ENCODE data around the gene DSCAML1.

The DSCAML1 gene, protein sequence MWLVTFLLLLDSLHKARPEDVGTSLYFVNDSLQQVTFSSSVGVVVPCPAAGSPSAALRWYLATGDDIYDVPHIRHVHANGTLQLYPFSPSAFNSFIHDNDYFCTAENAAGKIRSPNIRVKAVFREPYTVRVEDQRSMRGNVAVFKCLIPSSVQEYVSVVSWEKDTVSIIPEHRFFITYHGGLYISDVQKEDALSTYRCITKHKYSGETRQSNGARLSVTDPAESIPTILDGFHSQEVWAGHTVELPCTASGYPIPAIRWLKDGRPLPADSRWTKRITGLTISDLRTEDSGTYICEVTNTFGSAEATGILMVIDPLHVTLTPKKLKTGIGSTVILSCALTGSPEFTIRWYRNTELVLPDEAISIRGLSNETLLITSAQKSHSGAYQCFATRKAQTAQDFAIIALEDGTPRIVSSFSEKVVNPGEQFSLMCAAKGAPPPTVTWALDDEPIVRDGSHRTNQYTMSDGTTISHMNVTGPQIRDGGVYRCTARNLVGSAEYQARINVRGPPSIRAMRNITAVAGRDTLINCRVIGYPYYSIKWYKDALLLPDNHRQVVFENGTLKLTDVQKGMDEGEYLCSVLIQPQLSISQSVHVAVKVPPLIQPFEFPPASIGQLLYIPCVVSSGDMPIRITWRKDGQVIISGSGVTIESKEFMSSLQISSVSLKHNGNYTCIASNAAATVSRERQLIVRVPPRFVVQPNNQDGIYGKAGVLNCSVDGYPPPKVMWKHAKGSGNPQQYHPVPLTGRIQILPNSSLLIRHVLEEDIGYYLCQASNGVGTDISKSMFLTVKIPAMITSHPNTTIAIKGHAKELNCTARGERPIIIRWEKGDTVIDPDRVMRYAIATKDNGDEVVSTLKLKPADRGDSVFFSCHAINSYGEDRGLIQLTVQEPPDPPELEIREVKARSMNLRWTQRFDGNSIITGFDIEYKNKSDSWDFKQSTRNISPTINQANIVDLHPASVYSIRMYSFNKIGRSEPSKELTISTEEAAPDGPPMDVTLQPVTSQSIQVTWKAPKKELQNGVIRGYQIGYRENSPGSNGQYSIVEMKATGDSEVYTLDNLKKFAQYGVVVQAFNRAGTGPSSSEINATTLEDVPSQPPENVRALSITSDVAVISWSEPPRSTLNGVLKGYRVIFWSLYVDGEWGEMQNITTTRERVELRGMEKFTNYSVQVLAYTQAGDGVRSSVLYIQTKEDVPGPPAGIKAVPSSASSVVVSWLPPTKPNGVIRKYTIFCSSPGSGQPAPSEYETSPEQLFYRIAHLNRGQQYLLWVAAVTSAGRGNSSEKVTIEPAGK (N-terminal part only)

DNA sequence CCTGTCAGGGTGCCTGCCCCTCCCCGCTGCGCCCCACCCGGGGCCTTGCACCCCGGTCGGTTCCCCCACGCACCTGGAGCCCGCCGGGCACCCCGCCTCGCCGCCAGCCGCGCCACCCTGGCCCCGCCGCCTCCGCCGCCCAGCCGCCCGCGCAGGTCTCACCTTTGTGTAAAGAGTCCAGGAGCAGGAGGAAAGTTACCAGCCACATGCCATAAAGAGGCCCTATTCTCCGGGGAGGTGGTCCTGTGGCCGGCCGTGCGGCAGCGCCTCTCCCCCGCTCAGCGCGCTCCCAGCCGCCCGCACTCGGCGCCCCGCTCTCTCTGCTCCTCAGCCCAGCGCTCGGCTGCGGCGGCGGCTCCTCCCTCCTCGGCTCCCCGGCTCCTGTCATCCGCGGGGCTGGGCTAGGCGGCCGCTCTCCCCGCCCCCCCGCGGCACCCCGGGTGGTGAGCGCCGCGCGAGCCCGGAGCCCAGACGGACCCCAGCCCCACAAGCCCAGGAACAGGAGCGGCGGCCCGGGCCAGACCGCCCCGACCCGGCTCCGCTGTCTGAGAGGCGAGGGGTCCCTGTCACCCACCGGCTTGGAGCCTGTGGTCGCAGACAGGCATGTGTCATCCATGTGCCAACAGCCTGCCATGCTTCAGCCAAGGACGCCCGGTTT is at the start of gene DSCAML1:
DSCAML1 (minus strand) TSS at position 345 of the 658 bp plus-strand sequence; CDS start at position 208, 137 bp downstream.
- ATAC-seq: peak; percentile 61
- peaks cover 17% of the 10 kb centered on the region for H3K4me1 Mint-ChIP-seq
- H3K27ac Mint-ChIP-seq: no peak within 1 kb of the TSS
- H3K36me3 Mint-ChIP-seq: no peaks in the 10 kb centered on the region
- no peaks in the 10 kb centered on the region for H3K9me3 Mint-ChIP-seq
- H3K27me3 Mint-ChIP-seq: peaks cover 64% of the 10 kb centered on the region
- H3K4me3 Mint-ChIP-seq: peak within 1 kb of the TSS; percentile 48

DNA sequence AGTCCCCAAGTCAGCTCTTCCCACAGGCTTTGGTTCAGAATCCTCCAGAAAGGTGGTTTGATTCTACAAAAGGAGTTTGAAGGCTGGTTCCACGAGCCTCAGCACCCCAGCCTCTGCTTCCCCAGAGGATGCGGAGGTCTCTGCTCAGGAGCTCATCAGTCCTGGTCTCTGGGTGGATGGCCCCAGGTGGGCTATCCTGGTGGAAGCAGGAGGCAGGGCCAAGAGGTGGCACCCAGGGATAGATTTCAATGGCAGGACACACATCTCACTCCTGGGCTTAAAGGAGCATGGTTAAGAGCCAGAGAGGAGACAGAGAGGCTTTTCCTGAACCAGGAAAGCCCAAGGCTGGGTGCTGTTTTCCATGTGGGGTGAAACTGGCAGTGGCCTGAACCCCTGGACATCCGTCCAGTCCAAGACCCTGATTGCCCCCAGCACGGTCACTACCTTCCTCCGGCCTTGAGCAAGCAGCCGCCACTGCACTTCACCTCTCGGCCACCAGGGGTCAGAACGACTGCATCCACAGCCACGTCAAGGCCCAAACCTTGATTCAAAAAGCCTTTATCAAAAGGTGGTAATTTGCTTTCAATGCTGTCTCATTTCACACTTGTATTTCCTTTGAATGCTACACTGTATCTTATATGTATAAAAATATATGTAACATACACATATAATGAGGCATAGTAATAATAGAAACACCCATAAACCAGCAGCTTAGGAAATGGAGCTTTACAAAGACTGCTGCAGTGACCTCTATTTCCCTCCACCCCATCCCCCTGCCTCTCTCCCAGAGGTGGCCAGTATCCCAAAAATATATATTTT is 46.9 kb upstream of the DSCAML1 start:
- Mint-ChIP-seq H3K4me3 (no peak overlapping the region), H3K36me3 (no peaks in the 10 kb centered on the region), H3K9me3 (no peaks in the 10 kb centered on the region), H3K27me3 (no peaks in the 10 kb centered on the region), H3K27ac (peak overlapping the region; percentile 41), H3K4me1 (peaks cover 7% of the 10 kb centered on the region)
- peak; percentile 65 for ATAC-seq

GRCh38 chr11:117842131-117842941 is 45.3 kb upstream of the DSCAML1 start:
- H3K27ac Mint-ChIP-seq: peak overlapping the region; percentile 9
- H3K27me3 Mint-ChIP-seq: peaks cover 7% of the 10 kb centered on the region
- no peaks in the 10 kb centered on the region for H3K36me3 Mint-ChIP-seq

DNA sequence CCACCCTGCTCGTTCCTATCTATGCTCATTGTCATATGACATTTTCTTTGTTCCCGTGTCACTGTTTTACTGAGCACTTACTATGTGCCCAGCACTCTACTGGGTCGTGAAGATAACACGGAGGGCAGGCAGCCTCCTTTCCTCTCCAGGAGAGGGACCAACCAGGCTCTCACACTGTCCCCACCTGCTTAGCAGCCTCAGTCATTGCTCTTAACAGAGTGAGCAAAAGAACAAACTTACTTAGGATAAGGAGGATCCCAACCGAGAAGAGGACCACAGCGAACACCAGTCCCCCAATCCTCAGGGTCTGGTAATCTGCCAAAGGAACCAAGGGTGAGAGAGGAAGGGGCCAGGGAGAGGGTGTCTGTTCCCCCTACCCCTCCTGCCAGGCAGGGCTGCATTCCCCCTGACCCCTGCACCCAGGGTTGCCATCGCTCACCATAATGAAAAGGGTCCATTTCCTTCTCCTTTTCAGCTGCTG is 44.6 kb upstream of the DSCAML1 start:
- Mint-ChIP-seq H3K27me3 (peaks cover 14% of the 10 kb centered on the region), H3K36me3 (no peaks in the 10 kb centered on the region), H3K9me3 (no peaks in the 10 kb centered on the region), H3K27ac (peak overlapping the region; percentile 9), H3K4me3 (no peak overlapping the region), H3K4me1 (peaks cover 7% of the 10 kb centered on the region)
- ATAC-seq: no peak

More at GRCh38 chr11:117842131-117842941, 45.3 kb upstream of the DSCAML1 start:
- no peaks in the 10 kb centered on the region for H3K9me3 Mint-ChIP-seq
- H3K4me3 Mint-ChIP-seq: no peak overlapping the region
- peaks cover 7% of the 10 kb centered on the region for H3K4me1 Mint-ChIP-seq
- ATAC-seq: no peak

DNA sequence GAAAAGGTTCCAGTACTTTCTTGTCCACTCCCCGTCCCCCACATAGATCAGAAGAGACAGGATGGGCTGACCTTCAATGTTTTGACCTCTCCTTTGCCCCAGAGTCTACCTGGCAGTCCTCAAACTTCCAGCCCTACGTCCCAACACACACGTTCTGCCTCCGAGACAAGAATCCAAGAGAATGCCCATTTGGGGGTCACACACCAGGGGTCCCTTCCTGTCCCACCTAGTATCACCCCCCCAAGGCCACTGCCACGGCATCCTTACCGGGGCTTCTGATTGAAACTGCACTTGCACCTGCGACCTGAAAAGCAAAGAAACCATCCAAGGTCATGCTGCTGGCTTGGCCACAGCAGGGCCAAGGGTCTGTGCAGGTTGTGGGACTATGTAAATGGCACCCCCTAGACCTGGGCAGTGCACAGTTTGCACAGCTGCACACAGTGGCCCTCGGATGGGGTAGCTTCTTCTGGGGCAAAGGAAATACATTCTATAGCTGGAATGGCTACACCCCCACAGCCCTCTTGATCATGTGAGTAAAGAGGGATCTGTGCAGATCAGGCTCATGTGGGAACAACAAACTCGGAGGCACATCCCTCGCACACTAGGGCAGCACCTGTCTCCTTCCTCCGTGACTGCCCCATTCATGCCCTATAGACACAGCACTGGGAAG is 44.0 kb upstream of the DSCAML1 start:
- peaks cover 20% of the 10 kb centered on the region for H3K27me3 Mint-ChIP-seq
- no peaks in the 10 kb centered on the region for H3K9me3 Mint-ChIP-seq
- H3K4me1 Mint-ChIP-seq: peaks cover 7% of the 10 kb centered on the region
- no peaks in the 10 kb centered on the region for H3K36me3 Mint-ChIP-seq
- no peak overlapping the region for H3K4me3 Mint-ChIP-seq
- H3K27ac Mint-ChIP-seq: peak overlapping the region; percentile 9
- ATAC-seq: no peak

DNA sequence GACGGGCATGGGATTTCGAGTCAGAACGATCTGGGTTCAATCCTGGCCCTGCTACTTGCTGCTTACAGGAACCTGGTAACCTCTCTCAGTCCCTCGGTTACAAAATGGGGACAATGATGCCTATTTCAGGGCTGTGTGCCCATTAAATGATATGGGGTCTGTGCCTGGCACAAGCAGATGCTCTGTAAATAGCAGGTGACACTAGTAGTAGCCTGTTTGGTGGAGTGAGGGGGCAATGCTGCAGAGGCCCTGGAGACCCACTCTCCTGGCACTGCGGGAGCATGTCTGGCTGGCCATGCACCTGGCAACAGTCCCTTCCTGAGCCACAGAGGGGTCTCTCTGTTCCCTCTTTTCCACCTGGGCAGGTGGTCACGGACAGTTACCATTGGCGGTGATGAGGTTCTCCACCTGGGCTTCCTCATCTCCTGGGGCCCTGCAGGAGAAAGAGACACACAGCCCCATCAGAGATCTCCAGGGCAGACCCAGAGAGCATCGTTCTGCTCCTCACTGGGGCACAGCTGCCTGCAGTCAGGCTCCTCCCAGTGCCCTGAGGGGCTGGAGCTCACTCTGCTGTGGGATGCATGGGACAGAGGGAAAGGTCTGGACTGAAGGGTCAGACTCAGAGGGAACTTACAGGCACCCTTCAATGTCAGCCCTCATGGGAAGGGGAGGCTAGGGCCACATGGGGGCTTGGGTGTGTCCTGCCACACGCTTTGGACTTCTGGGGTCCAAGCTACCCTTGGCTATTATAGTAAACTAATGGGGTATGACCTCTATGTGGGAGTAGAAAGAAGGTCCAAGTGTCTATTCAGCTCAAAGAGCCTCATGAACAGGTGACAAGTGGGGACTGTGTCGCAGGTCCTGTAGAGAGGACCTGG is 43.2 kb upstream of the DSCAML1 start:
- Mint-ChIP-seq H3K4me3 (no peak overlapping the region), H3K27me3 (peaks cover 28% of the 10 kb centered on the region), H3K27ac (no peak overlapping the region), H3K4me1 (peaks cover 9% of the 10 kb centered on the region), H3K9me3 (no peaks in the 10 kb centered on the region), H3K36me3 (no peaks in the 10 kb centered on the region)
- ATAC-seq: no peak

GRCh38 chr11:117839380-117839881 is 42.4 kb upstream of the DSCAML1 start:
- Mint-ChIP-seq H3K36me3 (no peaks in the 10 kb centered on the region), H3K4me3 (no peak overlapping the region), H3K27me3 (peaks cover 34% of the 10 kb centered on the region), H3K9me3 (no peaks in the 10 kb centered on the region), H3K4me1 (peaks cover 16% of the 10 kb centered on the region), H3K27ac (no peak overlapping the region)
- ATAC-seq: no peak

DNA sequence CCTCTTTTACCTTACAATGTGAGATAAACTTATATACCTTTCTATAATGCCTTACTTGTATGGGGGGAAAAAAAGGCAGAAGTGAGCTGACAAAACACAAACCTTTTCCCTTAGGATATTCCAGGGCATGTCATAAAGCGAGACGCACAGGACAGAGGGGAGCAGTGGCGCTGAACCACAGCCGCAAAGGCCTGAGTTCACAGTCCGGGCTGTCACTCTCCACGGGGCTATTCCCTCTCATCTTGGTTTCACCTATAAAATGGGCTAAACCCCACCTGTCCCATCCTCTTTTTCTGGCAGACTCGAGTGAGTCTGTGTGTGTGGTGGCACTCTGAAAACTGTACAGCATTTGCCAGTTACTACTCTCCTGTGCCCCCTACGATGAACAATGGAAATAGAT is 41.9 kb upstream of the DSCAML1 start:
- Mint-ChIP-seq H3K36me3 (no peaks in the 10 kb centered on the region), H3K4me1 (peaks cover 21% of the 10 kb centered on the region), H3K4me3 (no peak overlapping the region), H3K9me3 (no peaks in the 10 kb centered on the region), H3K27ac (no peak overlapping the region), H3K27me3 (peaks cover 34% of the 10 kb centered on the region)
- ATAC-seq: no peak

GRCh38 chr11:117837791-117838190 is 40.8 kb upstream of the DSCAML1 start:
- ATAC-seq: no peak
- Mint-ChIP-seq H3K36me3 (no peaks in the 10 kb centered on the region), H3K27ac (no peak overlapping the region), H3K4me1 (peaks cover 25% of the 10 kb centered on the region), H3K4me3 (no peak overlapping the region), H3K27me3 (peaks cover 34% of the 10 kb centered on the region), H3K9me3 (no peaks in the 10 kb centered on the region)

DNA sequence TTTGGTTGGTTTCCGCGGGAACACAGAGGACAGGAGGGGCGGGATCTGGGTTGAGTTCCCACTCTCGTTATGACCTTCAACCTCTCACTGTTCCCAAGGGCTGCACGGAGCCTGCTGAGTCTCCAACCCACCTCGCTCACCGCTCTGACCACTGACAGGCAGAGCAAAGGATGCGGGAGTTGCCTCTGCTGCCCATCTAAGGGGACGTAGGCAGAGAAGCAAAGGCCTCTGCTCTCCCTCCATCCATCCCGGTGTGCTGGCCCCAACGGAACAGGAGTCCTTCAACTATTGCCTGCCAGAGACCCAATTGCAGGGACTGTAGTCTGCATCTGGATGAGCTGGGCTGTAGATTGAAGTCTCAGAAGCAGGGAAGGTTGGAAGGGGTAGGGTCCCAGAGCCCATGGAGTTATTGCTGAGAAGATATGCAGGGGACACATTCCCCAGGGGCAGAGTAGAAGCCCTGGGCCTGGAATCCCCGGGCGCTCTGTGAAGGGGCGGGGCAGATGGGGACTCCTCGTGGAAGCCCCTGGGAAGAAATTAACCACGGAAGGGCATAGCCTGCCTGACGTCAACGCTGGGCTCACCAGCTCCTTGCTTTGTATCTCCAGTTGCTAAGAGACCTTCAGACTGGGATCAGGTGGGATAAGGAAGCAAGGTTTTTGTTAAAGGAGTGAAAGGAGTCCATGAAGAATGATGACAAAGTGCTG is 40.2 kb upstream of the DSCAML1 start:
- Mint-ChIP-seq H3K4me1 (peaks cover 23% of the 10 kb centered on the region), H3K36me3 (no peaks in the 10 kb centered on the region), H3K4me3 (no peak overlapping the region), H3K27ac (peak overlapping the region; percentile 14), H3K27me3 (peaks cover 34% of the 10 kb centered on the region), H3K9me3 (no peaks in the 10 kb centered on the region)
- no peak for ATAC-seq
